Liver (tissue), 9 donors: ENCODE measurements around the gene FAM184B. TPM values are rescaled to one million over a fixed set of nuclear protein-coding genes. Genes with fewer than 3 reads are reported as not detected.

Source experiments
- DNase-seq: peaks from one replicate; pipeline ENCODE4 v3.0.0-alpha.2; 2017; ENCODE audit warnings: low spot score
- H3K27ac ChIP-seq, 2 donors: one replicate each; pipeline ENCODE4 v1.7.0; 2013; ENCODE audit warnings: inconsistent platforms in 2 of 2, low read length in 2 of 2, control low read depth in 1 of 2, low read depth in 1 of 2, mild to moderate bottlenecking in 1 of 2
- H3K27me3 ChIP-seq, 4 donors: one replicate each; pipeline versions ENCODE4 v1.6.1 to v1.7.0; 2013; ENCODE audit warnings: low read length in 3 of 4, inconsistent platforms in 1 of 4, mild to moderate bottlenecking in 1 of 4, moderate library complexity in 1 of 4; ENCODE audit not compliant: control insufficient read depth in 4 of 4, insufficient read depth in 4 of 4
- H3K36me3 ChIP-seq, 4 donors: one replicate each; pipeline versions ENCODE4 v1.6.1 to v1.7.0; 2013; ENCODE audit warnings: low read length in 3 of 4, mild to moderate bottlenecking in 3 of 4, low read depth in 1 of 4, moderate library complexity in 1 of 4; ENCODE audit not compliant: control insufficient read depth in 4 of 4, insufficient read depth in 3 of 4
- H3K4me1 ChIP-seq, 4 donors: one replicate each; pipeline versions ENCODE4 v1.6.1 to v1.7.0; 2013; ENCODE audit warnings: low read length in 3 of 4, mild to moderate bottlenecking in 3 of 4, moderate library complexity in 1 of 4; ENCODE audit not compliant: control insufficient read depth in 4 of 4, insufficient read depth in 4 of 4
- H3K4me3 ChIP-seq, 3 donors: one replicate each; pipeline versions ENCODE4 v1.6.1 to v1.7.0; 2013; ENCODE audit warnings: low read length in 3 of 3, control low read depth in 1 of 3, low read depth in 1 of 3, mild to moderate bottlenecking in 1 of 3
- H3K9ac ChIP-seq, 2 donors: one replicate each; pipeline ENCODE4 v1.7.0; 2013; ENCODE audit warnings: low read length in 2 of 2, mild to moderate bottlenecking in 2 of 2, moderate library complexity in 2 of 2, control low read depth in 1 of 2, low read depth in 1 of 2
- H3K9me3 ChIP-seq, 4 donors: one replicate each; pipeline versions ENCODE4 v1.6.1 to v1.7.0; 2013; ENCODE audit warnings: low read length in 3 of 4; ENCODE audit not compliant: control insufficient read depth in 4 of 4
- EGR1 ChIP-seq, 2 donors: IDR thresholded peaks; 2 replicates each; pipeline ENCODE4 v1.6.1; 2016 to 2018; ENCODE audit warnings: antibody characterized with exemption in 2 of 2, low read depth in 2 of 2
- FOXA1 ChIP-seq: IDR thresholded peaks from 2 replicates; pipeline ENCODE4 v1.6.1; 2016; ENCODE audit warnings: antibody characterized with exemption
- HNF4A ChIP-seq, 2 donors: conservative IDR thresholded peaks; 2 replicates each; pipeline ENCODE4 v1.6.1; 2016; ENCODE audit warnings: antibody characterized with exemption in 2 of 2, mild to moderate bottlenecking in 2 of 2
- HNF4G ChIP-seq: IDR thresholded peaks from 2 replicates; pipeline ENCODE4 v1.6.1; 2016; ENCODE audit warnings: antibody characterized with exemption
- JUND ChIP-seq, 2 donors: IDR thresholded peaks; 2 replicates each; pipeline ENCODE4 v1.6.1; 2016; ENCODE audit warnings: antibody characterized with exemption in 2 of 2
- RAD21 ChIP-seq, 2 donors: IDR thresholded peaks; 2 replicates each; pipeline ENCODE4 v1.6.1; 2016; ENCODE audit warnings: antibody characterized with exemption in 2 of 2, mild to moderate bottlenecking in 2 of 2
- SP1 ChIP-seq: IDR thresholded peaks from 2 replicates; pipeline ENCODE4 v1.6.1; 2018; ENCODE audit warnings: antibody characterized with exemption, mild to moderate bottlenecking
- YY1 ChIP-seq: IDR thresholded peaks from 2 replicates; pipeline ENCODE4 v1.6.1; 2016; ENCODE audit warnings: antibody characterized with exemption, mild to moderate bottlenecking
- WGBS: extraction: QIAGEN DNeasy Blood & Tissue Kit; methylation state at CpG from one replicate; pipeline ENCODE4 v1.1.7; 2013; 5-methylcytosine and 5-hydroxymethylcytosine counted together
- polyA plus RNA-seq, 2 donors: library from polyadenylated mRNA; stranded (reverse) in 1 of 2; unstranded in 1 of 2; fragments of 200-250 nt in 1 of 2; fragments of >200 nt in 1 of 2; fragmentation: Nextera tagmentation in 1 of 2; extraction: Ambion mirVana in 1 of 2; gene quantifications; one replicate each; pipeline versions ENCODE4 v1.2.1 to v1.2.3, GENCODE V29; 2013 to 2015
- total RNA-seq, 2 donors: library from RNA; depleted of rRNA; stranded (reverse); fragments of >200 nt; gene quantifications; one replicate each; pipeline ENCODE4 v1.2.3, GENCODE V29; 2014
- TF ChIP-seq, protein P1 (sequence below): IDR thresholded peaks from 2 replicates; pipeline ENCODE4 v1.6.1; 2016; ENCODE audit warnings: antibody characterized with exemption
- TF ChIP-seq, protein P2 (sequence below): fragments of 150-350 bp; IDR thresholded peaks from 2 replicates; pipeline ENCODE4 v1.5.1; 2017; ENCODE audit warnings: improper control_type of control experiment, low read depth, low read length; ENCODE audit not compliant: missing input control
- TF ChIP-seq, protein P3 (sequence below): IDR thresholded peaks from 2 replicates; pipeline ENCODE4 v1.6.1; 2016; ENCODE audit warnings: antibody characterized with exemption, mild to moderate bottlenecking
- donor health status: healthy.
- donor health status: healthy.
- donor health status: healthy.
- donor health status: healthy.
- donor health status: healthy.

FAM184B gene
- total and polyA plus RNA-seq, 4 donors: 0.01 TPM; not detected in 3

DNA sequence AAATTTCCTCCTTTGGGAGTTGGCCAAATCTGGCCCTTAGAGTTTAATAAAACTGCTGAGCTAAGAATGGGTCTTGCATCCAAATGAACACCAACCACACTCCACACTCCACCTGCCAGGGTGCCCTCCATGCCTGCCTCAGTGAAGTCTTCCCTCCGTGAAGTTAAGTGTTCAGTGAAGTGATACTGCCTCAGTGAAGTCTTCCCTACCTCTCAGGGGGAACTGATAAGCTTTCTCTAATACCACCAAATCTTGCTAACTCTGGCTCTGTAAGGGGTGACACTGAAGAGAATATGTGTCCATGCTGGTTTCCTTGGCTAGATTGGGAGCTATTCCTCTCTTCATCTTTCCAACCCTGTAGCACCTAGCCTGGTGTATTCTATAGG is 139.0 kb downstream of the FAM184B start:
- Histone ChIP-seq H3K27ac (no peak overlapping the region), H3K4me1 (no peaks in the 10 kb centered on the region), H3K27me3 (no peaks in the 10 kb centered on the region), H3K9me3 (peaks cover 0 to 4% (median 2%) of the 10 kb centered on the region in 4 donors), H3K4me3 (peak overlapping the region in 1 of 3 donors; percentile 32), H3K9ac (no peak overlapping the region), H3K36me3 (no peaks in the 10 kb centered on the region)
- TF ChIP-seq HNF4G: no peak
- TF ChIP-seq RAD21 (IDR thresholded peaks at IDR 0.05): no peak
- no peak for TF ChIP-seq JUND (IDR thresholded peaks at IDR 0.05)
- no peak for DNase-seq
- 75% methylated on average over 1 of the region's 1 CpG for WGBS

DNA sequence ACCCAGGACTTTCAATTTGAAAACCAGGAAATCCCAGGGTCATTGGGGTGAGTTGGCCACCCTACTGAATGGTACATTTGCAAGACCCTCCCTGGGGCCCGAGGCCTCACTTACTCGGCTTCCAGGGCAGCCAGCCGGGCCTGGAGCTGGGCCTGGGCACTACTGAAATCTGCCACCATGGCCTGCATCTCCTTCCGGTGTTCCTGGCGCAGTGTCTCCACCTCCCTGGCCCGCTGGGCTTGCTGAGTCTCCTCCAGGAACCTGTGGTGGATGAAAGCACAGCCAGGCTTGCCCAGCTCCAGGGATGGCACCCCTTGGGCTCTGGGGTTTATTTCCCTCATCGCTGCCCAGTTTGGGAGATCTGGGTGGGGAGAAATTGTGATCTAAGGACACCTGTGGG is 142.3 kb downstream of the FAM184B start:
- WGBS: 90% methylated on average over 7 of the region's 7 CpGs

More for the DNA sequence above, 142.3 kb downstream of the FAM184B start:
- Histone ChIP-seq H3K9me3 (peaks cover 0 to 4% (median 2%) of the 10 kb centered on the region in 4 donors), H3K27ac (no peak overlapping the region), H3K4me1 (no peaks in the 10 kb centered on the region), H3K27me3 (no peaks in the 10 kb centered on the region), H3K36me3 (peaks cover 0 to 4% (median 1%) of the 10 kb centered on the region in 4 donors), H3K9ac (no peak overlapping the region), H3K4me3 (no peak overlapping the region)
- DNase-seq: no peak
- TF ChIP-seq, protein P1, sequence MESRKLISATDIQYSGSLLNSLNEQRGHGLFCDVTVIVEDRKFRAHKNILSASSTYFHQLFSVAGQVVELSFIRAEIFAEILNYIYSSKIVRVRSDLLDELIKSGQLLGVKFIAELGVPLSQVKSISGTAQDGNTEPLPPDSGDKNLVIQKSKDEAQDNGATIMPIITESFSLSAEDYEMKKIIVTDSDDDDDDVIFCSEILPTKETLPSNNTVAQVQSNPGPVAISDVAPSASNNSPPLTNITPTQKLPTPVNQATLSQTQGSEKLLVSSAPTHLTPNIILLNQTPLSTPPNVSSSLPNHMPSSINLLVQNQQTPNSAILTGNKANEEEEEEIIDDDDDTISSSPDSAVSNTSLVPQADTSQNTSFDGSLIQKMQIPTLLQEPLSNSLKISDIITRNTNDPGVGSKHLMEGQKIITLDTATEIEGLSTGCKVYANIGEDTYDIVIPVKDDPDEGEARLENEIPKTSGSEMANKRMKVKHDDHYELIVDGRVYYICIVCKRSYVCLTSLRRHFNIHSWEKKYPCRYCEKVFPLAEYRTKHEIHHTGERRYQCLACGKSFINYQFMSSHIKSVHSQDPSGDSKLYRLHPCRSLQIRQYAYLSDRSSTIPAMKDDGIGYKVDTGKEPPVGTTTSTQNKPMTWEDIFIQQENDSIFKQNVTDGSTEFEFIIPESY: no peak
- TF ChIP-seq HNF4A (conservative IDR thresholded peaks at IDR 0.05) (no peak), HNF4G (no peak), FOXA1 (no peak), SP1 (no peak), EGR1 (IDR thresholded peaks at IDR 0.05; ENCODE audit: low read depth in 2 of 2) (no peak), YY1 (no peak)
- TF ChIP-seq, protein P2, sequence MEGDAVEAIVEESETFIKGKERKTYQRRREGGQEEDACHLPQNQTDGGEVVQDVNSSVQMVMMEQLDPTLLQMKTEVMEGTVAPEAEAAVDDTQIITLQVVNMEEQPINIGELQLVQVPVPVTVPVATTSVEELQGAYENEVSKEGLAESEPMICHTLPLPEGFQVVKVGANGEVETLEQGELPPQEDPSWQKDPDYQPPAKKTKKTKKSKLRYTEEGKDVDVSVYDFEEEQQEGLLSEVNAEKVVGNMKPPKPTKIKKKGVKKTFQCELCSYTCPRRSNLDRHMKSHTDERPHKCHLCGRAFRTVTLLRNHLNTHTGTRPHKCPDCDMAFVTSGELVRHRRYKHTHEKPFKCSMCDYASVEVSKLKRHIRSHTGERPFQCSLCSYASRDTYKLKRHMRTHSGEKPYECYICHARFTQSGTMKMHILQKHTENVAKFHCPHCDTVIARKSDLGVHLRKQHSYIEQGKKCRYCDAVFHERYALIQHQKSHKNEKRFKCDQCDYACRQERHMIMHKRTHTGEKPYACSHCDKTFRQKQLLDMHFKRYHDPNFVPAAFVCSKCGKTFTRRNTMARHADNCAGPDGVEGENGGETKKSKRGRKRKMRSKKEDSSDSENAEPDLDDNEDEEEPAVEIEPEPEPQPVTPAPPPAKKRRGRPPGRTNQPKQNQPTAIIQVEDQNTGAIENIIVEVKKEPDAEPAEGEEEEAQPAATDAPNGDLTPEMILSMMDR: no peak
- TF ChIP-seq, protein P3, sequence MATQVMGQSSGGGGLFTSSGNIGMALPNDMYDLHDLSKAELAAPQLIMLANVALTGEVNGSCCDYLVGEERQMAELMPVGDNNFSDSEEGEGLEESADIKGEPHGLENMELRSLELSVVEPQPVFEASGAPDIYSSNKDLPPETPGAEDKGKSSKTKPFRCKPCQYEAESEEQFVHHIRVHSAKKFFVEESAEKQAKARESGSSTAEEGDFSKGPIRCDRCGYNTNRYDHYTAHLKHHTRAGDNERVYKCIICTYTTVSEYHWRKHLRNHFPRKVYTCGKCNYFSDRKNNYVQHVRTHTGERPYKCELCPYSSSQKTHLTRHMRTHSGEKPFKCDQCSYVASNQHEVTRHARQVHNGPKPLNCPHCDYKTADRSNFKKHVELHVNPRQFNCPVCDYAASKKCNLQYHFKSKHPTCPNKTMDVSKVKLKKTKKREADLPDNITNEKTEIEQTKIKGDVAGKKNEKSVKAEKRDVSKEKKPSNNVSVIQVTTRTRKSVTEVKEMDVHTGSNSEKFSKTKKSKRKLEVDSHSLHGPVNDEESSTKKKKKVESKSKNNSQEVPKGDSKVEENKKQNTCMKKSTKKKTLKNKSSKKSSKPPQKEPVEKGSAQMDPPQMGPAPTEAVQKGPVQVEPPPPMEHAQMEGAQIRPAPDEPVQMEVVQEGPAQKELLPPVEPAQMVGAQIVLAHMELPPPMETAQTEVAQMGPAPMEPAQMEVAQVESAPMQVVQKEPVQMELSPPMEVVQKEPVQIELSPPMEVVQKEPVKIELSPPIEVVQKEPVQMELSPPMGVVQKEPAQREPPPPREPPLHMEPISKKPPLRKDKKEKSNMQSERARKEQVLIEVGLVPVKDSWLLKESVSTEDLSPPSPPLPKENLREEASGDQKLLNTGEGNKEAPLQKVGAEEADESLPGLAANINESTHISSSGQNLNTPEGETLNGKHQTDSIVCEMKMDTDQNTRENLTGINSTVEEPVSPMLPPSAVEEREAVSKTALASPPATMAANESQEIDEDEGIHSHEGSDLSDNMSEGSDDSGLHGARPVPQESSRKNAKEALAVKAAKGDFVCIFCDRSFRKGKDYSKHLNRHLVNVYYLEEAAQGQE: no peak
